Hematopoietic multipotent progenitor cell treated with erythropoietin and hydrocortisone succinate and interleukin-3 and kit ligand, for 4 days (in vitro differentiated cells): Measurements from ENCODE around the gene ZNF319.

Source experiments
- DNase-seq: peaks from one replicate; pipeline ENCODE4 v3.0.0-alpha.2; 2015

Gene ZNF319

GRCh38 chr16:57999971-58000705 lies at the start of gene ZNF319:
ZNF319 (minus strand) TSS chr16:58000672; CDS start chr16:57998265, 2,407 bp downstream.
- peak; percentile 50 for DNase-seq

DNA sequence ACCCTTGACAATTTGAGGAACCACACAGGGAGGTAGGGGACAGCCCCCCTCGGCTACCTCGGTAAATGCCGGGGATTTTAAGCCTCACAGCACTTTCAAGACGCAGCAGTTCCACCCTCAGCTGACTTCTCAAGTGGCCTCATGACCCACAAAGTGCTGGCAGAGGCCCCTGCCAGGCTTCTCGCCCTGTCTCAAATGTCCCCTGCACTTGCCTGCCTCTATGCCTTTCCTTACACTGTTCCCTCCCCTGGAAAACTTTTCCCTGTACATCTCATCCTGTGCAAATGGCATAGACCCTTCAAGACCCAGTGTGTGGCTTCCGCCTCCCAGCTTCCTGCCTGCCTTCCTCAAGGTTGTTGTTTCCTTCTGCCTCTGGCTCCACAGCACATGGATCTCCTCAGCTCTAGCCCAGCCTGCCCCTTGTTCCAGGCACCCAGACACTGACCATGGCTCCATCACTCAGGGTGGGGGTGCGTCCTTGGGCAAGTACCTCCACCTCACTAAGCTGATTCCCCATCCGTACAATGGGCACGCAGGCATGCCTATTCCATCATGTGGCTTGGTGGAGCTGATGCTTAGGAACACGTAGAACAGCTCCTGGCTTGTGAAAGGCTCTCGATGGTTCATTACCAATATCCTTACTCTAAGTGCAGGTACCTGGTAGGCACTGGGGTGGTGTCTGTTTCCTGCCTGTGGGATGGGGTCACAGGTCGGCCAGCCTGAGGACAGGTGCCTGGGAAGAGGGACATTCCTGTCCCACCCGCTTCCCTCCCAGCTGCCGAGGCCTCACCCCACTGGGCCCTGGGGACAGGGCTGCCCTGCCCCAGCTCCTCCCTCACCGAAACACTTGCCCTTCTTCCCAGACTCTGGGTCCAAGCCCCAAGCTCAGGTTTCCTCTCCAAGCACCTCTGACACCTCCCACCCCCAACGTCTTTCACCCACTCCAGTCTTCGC lies 49.0 kb upstream of the ZNF319 start:
- no peak for DNase-seq

- DNase-seq, result no peak
Observed at GRCh38 chr16:58048494-58049231, 48.2 kb upstream of the ZNF319 start.

DNA sequence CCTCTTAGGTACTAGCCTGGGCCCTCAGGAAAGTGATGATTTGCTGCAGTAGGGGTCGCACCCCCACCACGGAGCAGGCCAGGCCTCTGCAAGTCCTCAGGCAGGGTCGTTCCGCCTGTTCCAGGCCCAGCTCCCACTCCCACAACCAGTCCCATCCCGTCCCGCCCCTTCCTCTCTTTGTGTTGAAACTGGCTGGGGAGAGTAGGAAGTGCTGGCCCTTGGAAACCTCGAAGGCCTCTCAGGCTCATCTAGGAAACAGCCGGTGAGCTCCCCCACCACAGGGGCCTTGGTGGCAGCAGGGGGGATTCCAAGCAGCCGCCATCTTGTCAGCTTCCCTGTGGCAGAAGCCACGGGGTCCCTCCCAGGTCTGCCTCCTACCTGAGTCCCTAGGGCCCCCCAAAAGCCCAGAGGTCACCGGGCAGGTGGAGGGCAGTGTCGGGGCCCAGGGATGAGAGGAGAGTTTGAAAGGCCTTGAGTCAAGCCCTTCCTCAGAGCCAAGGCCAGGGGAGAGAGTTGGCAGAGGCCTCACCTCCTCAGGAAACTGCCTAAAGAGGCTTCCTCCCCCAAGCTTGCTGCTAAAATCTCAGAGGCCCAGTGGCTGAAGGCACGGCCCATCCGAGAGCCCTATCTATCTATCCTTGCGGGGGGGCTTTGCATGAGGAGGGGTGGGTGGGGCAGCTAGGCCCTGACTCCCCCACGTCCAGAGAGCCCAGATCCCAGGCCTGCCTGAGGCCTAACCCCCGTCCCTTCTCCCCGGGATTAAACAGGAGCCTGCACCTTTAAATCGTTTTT lies 47.3 kb upstream of the ZNF319 start:
- DNase-seq, result no peak

DNA sequence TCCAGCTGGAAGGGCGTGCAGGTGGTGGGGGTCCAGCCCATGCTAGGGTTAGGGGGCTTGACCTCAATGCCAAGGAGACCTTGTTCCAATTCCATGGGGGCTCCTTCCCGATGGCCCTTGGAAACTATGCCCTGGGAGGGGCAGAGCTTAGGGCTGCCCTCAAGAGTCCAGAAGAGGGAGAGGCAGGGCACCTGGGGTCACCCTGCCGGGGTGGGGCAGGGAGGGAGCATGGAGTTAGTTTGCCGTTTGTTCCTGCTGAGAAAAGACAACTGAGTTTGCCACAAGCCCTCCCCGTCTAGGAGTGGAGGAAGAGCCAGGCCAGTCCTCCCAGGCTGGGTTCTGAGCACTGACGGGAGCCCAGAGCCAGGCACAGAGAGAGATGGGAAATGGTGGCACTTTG lies 46.5 kb upstream of the ZNF319 start:
- DNase-seq, result no peak

- DNase-seq, result peak; percentile 42
Observed at GRCh38 chr16:58046054-58046881, 45.8 kb upstream of the ZNF319 start.

- DNase-seq, result no peak
Observed at GRCh38 chr16:58045096-58045495, 44.6 kb upstream of the ZNF319 start.

DNA sequence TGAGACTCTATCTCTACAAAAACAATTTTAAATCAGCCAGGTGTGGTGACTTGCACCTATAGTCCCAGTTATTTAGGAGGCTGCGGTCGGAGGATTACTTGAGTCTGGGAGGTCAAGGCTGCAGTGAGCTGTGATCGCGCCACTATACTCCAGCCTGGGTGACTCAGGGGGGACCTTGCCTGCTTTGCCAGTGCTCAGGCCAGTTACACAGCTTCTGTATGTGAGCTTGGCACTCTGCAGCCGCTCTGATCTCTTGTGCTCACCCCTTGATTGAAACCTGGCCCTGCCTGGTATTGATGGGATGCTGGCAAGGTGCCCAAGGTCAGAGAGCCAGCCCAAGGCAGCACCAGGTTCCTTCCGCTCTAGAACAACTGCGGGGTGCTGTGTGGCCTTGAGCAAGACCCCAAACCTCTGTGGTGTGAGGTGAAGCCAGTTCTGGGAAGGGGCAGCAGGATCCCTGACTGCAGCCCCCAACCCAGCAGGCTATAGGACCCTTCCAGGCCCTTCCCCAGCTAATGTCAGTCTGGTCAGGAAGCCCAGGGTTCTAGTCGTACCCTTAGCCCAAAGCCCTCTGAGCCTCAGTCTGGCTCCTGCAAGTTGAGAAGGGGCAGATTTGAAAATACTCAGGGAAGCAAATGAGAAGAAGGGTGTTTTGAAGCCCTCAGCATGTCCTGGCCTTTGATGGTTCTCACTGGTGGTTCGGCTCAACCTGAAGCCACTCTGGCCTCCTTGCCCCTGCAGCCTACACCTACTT lies 44.0 kb upstream of the ZNF319 start:
- DNase-seq, result no peak

DNA sequence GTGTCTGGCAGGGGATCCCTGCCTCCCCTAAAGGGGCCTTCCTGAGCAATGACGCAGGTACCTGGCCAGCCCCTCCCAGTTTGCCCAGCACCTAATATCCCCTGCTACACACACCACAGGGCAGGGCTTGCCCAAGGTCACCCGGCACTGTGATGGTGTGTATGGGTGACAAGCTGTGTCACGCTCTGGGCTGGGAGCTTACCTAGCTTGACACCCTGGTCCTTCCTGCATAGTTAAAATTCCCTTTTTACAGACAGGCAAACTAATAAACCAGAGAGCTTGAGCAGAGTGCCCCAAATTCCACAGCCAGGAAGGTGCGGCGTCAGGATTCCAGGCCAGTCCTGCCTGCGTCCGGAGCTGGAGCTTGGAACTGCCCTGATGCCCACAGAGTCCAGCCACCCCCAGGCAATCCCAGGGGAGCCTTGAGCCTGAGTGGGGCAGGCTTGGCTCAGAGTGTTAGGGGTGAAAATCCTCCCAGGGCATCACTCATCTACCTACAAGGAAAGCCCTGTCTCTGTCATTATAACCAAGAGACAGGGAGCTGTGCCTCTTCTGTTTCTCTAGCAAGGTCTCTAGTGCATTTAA lies 43.2 kb upstream of the ZNF319 start:
- DNase-seq, result no peak

DNA sequence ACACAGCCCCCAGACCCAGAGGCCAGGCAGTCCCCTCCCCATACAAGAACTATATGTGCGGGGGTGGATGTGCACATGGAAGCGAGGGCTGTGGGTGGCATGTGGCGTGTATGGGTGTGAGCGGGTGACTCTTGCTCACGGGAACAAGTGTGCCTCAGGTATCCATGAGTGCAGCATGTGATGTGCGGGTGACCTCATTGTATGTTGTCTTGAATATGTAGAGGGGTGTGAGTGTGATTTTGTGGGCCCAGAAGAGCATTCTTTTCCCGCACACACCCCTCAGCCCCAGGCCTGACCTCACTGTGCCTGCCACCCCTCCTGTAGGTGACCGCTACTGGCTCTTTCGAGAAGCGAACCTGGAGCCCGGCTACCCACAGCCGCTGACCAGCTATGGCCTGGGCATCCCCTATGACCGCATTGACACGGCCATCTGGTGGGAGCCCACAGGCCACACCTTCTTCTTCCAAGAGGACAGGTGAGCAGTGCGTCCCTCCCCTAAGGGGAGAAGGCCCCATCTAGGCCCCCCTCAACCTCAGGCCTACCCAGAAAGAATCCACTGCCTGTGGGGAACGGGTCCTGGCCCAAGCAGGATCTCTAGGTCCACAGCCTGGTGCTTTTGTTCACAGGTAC lies 42.5 kb upstream of the ZNF319 start:
- DNase-seq, result no peak

- DNase-seq, result no peak
Observed at GRCh38 chr16:58042001-58042885, 41.8 kb upstream of the ZNF319 start.

- DNase-seq, result no peak
Observed at GRCh38 chr16:58041628-58041955, 41.1 kb upstream of the ZNF319 start.

- DNase-seq, result no peak
Observed at GRCh38 chr16:58040945-58041627, 40.6 kb upstream of the ZNF319 start.

- no peak for DNase-seq
Observed at GRCh38 chr16:58040496-58040846, 40.0 kb upstream of the ZNF319 start.

DNA sequence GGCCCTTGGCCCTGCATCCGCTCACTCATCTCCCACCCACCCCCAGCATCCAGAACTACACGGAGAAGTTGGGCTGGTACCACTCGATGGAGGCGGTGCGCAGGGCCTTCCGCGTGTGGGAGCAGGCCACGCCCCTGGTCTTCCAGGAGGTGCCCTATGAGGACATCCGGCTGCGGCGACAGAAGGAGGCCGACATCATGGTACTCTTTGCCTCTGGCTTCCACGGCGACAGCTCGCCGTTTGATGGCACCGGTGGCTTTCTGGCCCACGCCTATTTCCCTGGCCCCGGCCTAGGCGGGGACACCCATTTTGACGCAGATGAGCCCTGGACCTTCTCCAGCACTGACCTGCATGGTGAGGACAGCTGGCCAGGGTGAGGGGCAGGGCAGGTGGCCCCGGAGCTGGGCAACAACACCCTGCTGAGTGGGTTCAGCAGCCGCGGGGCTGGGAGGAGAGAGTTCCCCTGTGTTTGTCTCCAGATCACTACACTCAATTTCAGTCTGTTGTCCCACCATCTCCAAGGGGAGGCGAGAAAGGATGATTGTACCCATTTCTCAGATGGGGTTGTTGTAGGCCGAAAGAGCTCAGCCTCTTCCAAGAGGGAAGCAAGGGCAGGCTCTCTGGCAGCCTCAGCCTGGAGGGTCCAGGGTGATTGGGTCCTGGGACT lies 39.5 kb upstream of the ZNF319 start:
- DNase-seq, result no peak

- no peak for DNase-seq
Observed at GRCh38 chr16:58038219-58038641, 37.8 kb upstream of the ZNF319 start.

GRCh38 chr16:58037365-58038057 lies 37.0 kb upstream of the ZNF319 start:
- no peak for DNase-seq
